HG03064 (cell line): ENCODE measurements around the gene LYRM4.

ENCODE experiments used
- ATAC-seq: cut with Tn5 transposase; IDR thresholded peaks from one replicate; pipeline ENCODE4 v1.9.1; 2021; ENCODE audit warnings: low read depth; ENCODE audit not compliant: unreplicated experiment

LYRM4 gene

DNA sequence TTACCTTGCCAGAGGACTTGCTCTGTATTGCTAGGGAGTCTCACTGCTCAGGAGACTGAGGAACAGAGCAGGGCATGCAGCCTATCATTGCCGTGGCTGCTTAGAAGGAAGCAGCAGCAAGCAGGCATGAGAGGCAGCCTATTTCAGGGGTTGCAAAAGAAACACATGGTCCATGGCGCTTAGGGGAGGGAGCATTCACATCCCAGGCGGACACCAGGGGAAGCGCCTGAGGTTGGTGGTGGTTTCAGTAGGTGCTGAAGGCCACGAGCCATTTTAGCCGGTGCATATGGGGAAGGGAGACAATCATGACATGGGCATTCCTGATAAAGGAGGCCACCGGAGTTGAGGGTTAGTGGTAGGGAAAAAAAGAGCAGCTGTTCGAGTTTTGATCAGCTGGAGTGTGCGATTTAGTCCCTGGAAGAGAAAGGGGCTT, 21.5 kb upstream of the LYRM4 start:
- no peak for ATAC-seq

DNA sequence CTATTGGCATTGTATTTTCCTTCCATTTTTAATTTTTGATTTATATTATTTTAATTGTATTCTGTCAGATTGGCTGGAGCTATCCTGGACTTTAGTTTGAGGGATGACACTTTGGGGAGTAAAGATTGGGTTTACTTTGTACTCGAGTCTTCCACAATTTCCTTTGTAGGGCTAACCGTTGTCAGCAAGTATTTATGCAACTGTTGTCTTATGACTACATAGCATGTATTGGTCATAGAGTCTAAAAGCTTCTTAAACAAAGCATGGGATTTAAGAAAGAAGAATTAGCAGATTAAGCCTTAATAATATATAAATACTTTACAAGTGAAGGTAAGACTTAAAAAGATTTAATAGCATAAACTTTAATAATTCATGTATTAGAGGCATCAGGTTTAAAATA, 20.2 kb upstream of the LYRM4 start:
- no peak for ATAC-seq

DNA sequence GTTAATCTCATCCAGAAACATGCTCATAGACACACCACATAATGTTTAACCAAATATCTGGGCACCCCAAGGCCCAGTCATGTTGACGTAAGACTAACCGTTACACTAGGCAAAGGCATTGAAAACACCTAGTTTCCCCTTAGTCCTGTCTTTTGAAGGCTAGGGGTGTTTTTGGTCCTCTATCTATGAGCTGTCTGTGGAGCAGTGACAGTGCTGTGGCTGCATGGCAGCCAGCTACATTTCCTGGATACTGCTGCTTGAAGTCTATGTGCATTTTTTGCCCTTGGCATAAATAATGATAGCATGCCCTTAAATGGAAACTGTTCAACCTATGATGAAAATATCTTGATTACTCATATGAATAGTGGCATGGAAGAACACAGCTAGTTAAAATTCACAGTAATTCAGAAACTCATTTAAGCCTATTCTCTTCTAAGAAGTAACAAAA, 19.2 kb upstream of the LYRM4 start:
- no peak for ATAC-seq

DNA sequence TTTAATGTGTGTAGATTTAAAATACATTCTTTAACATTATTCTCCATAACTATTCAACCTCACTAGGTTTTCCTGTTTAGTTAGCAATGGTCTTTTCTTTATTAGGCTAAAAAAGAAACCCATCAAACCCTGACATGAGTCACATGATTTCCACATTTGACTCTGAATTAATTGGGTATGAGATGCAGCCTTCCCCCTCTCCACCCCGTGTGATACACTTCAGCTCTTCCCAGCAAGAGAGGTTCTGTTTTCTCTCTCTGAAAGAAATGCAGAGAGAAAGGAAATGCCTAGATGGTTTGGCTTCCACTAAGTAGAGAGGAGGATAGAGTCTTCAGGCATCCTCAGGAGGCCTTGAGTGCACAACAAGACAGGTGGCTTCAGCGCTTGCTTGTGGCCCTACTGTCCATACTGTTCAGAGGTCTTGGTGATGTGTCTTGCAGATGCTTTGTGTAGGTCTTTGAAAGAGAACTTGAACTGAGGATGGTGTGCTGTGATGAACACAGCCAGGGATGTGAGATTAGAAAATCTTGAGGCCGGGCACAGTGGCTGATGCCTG, 17.9 kb upstream of the LYRM4 start:
- no peak for ATAC-seq

DNA sequence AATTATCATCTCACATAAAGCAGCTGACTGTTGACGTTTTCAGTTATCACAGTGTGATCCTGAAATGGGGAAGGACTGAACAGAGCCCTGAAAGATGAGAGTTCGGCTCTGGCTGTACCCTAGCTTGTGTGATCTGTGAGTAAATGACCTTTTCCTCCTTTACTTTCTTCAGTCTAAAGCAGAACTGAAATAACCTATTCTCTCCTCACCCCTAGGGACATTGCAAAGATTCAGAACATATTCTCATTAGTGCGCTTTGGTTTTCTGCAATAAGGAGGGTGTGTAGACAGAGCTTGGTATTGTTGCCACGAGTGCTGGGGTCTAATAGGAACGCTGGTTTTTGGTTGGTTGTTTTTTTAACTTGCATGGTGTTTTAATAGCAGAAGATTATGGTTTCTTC, 17.3 kb upstream of the LYRM4 start:
- ATAC-seq, result no peak

DNA sequence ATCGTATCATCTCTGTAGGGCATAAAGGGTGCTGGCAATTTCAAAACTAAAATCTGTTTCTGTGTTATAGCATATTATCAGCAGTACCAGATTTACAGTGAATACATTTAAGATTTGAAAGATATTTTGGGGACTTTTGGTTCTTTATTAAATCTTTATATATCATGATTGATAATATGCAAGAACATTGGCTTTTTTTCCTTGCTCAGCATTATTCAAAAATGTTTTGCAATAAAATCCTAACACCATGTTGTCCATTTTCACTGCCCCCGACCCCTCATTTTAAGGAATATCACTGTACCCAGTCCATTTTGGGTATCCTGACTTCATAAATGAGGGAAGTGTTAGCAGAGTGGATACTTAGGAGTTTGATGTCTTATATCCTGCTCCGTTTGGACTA, 16.8 kb upstream of the LYRM4 start:
- ATAC-seq, result no peak

DNA sequence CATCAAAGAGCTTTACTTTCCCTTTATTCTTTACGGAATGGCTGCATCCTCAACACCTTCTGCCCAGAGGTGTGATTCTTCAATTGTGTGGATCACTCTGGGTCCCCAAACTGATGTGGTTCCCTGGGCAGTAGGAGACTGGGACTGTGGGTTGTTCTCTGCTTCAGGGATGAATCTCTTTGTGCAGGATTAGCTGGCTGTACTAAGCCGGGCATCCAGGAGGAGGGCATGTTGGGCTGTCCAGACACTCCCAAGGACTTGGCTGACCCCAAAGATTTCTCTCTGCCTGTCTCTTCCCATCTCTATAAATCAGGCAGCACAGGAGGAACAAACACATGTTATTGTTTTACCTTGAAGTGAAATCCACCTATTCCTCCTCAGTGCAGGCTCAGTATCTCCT, 15.8 kb upstream of the LYRM4 start:
- ATAC-seq, result no peak

DNA sequence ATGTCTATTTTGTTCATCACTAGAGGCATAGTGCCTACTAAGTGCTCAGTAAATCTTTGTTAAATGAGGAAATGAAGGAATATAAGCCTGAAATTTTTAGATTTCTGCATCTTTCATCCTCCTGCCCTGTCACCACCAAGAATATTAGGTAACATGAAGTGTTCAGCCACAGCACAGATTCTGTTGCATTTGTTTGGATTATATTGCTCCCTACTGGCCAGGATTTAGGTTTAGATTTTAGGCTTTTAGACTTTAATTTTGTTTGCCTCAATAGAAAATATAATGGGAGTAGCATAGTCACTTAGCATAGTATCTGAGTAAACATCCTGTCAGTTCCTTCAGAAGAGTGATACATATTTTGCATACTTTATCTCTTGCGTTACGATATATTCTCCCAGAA, 14.7 kb upstream of the LYRM4 start:
- no peak for ATAC-seq

DNA sequence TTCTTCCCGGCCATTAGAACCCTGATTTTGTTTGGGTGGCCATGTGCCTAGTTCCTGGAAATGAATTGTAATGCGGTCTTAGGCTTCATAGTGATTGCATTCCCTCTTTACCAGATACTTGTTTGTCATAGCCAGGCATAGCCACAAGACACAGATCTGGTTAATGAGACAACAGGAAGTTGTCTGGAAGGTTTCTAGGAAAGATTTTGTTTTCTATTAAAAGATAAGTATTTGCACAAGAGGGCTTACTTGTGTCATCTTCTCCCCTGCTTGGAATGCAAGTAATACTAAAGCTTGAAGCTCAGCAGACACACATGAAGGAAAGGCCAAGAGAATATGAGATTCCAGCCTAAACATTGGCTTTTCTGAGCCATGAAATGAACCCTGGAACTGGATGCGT, 13.5 kb upstream of the LYRM4 start:
- no peak for ATAC-seq

DNA sequence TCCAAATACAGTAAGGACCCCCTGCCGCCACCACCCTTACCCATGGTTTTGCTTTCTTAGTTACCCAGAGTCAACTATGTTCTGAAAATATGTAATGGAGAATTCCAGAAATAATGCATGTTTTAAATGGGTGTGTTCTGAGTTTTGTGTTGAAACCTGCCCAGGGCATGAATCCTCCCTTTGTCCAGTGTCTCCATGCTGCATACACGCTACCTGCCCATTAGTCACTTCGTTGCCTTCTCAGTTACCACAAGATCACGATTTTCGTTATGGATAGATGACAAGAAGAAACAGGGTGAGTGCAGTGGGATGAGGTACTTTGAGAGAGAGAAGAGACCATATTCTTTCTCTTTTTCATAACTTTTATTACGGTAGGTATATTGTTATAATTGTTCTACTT, 11.2 kb upstream of the LYRM4 start:
- no peak for ATAC-seq

DNA sequence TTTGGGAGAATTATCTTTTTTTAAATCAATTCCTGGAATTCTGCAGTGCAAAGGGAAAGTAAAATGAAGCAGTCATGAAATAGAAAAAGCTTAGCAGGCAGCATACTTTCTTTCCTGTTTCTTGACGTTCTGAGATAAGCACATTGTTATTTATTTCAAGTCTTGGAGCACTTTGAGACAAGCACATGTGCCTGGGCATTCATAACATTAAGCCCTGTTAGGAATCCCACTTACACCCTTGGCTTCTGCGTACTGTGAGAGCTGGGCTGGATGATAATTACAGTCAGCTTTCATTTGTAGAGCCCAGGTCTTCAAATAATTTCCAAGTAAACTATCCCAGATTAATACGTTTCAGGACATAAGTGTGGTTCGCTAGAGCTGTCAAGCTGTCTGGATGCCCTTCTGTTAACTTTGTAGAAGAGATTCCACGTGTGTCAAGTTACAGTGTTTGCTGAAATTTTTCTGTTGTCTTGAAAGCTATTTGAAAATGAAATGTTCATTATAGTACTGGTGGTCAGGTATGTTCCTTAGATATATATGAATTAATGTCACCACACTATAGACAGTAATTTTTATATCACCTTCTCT, 9.4 kb upstream of the LYRM4 start:
- ATAC-seq, result no peak

DNA sequence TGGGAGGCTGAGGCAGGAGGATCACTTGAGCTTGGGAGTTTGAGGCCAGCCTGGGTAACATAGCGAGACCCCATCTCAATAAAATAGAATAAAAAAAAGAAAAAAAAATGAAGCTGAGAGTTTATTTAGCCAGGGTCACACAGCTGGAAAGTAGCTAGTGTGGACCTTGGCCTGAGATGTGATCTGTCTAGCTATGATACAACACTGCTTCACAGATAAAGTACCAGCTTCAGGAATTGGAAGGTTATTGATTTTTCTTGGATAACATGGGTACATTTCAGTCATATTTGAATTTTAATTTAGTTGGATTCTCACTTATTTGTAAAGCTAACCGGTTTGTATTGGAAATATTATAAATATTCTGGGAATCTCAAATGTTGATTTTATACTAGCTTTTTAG, 5.7 kb upstream of the LYRM4 start:
- ATAC-seq, result no peak

DNA sequence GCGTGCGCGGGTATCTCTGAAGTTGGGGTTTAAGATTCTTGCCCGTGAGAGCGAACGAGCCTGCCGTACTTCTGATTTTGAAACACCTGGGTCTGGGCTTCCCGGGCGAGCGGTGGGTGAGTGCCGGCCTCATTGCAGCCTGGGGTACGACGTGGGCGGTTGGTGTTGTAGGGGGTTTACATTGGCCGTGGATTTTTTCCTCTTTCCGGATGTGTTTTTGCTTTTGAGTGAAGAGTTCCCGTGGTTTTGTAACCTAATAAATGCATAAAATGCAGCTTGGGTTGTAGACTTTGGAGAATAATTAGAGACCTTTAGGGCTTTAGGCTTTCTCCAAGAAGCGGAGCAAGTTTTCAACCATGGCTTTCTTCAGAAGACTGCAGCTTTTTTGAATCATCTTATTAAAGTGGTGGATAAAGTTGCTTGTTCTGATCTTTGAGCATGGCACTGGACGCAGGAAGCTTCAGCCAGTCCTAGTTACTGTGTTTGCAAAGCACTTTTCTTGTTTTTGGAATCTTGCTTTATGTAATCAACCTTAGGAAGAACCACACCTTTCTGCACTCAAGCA, 877 bp upstream of the LYRM4 start:
- ATAC-seq, result no peak

DNA sequence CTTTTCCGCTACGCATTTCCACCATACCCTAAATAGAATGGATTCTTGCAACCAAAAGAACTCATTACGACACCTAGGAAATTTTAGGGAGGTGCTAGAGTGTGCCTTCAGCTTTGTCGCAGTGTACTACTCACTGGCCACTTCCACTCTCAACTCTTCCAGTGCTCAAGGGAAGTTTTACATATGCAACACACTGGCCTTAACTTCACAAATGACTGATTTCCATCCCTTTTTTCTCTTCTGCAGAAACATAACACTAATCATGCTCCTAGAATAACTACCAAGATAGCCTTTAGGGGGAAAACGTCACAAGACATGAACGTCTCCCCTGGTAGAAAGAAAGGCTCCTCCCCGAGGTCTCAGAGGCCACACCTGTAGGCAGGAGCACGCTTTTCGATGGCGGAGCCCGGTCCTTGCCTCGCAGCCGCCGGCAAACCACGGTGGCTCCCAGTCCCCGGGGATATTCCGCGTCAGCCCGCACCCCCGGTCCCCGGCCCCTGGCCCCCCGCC, 584 bp downstream of the LYRM4 start:
- peak; percentile 66 for ATAC-seq

DNA sequence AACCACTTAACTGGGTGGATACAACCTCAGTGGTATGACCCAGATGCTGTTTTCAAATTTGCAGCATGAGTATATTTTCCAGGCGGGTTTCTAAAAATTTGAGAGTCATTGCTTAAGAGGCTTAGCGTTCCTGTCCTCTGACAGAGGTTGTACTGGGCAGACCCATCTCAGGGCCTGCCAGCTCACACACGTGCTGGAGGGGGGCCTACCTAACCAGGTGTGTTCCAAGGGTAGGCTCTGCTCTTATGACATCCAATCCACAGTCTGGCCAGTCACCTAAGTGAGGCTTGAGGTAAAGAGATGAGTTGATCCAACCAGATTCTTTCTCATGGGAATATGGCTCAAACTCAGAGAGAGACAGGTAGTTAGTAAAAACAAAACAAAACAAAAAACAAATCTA, 1.3 kb downstream of the LYRM4 start:
- ATAC-seq, result no peak

DNA sequence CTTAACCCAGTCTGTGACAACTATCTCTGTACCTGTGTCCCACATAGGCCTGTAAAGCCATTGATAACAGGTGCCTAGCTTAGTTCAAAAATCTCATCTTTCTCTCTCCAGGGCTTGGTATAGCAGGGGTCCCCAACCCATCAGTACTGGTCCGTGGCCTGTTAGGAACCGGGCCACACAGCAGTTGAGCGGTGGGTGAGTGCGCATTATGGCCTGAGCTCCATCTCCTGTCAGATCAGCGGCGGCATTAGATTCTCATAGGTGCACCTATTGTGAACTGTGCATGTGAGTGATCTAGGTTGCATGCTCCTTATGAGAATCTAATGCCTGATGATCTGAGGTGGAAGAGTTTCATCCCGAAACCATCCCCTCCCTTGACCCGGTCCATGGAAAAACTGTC, 3.4 kb downstream of the LYRM4 start:
- ATAC-seq, result no peak

DNA sequence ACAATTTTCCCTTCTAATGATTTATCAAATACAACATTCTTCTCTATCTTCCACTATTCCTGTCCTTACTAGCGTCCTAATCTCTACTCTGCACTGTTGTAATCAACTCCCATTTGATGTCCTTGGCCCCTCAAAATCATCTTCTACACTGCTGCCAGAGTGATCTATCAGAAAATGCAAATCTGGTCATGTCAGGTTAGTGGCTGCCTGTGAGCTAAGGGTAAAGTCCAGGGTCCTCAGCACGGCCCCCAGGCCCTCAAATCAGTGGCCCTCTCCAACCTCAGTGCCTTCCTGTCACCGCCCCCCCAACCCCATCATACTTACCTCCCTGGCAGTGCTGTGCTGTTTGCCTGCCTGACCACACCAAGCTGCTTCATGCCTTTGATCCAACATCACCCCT, 3.8 kb downstream of the LYRM4 start:
- no peak for ATAC-seq

DNA sequence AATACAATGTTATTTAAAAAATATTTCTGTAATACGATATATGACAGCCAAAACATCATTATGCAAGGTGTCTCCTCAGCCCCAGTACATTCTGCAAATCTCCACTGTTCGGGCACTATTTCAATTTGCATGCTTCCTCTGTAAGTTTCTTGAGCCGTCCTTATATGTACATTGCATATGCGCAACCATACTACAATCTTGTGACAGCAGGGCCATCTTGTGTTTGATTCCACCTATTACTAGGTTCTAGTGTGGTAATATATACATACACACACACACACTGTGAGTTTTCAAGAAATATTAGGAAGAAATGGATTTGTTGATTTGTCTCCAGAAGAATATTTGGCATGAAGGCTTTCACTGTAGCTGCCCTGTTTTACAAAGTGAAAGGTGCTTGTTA, 9.8 kb downstream of the LYRM4 start:
- ATAC-seq, result no peak

DNA sequence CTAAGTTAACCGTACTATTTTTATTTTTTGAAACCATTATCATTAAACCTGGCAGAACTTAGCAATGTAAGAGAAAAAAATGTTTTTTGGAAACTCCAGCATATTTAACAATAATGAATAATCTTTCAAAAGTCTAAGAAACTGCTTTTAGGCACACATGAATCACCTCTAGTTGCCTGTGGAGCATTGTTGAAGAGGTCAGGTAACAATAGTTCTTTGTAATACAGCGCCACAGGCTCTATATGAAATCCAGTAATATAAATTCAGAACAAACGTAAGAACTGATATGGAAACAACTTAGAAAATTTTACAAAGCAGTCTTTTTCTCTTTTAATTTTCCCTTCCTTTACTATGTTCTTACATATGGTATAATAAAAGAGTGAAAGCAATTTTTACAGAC, 10.3 kb downstream of the LYRM4 start:
- ATAC-seq, result no peak

DNA sequence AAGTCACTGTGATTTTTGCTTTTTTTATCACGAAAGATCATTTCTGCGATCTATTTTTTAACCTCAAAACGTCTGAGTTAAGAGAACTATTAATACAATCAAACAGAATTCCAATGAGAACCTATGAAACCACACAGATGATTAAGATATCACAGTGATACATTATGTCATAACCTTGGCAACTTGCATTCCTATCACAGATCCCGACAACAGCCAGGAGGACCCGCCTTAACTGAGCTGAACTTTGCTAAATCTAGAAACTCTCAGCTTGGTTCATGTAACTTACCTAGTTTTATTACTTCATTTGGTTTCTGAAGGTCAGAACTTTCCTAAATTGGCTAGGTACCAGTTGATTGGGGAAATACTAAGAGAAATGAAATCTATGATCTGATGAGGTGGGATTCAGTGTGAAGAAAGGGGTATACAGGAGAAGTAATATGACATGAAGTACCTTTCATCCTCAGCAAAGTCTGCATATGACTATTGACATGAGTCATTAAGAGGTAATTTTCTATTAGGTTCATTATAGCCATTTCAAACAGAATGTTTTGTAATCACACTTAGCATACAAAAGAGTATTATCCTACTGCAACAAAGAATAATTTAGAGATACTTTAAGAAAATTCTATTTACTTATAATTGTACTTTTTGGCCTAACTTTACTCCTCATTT, 11.2 kb downstream of the LYRM4 start:
- no peak for ATAC-seq

DNA sequence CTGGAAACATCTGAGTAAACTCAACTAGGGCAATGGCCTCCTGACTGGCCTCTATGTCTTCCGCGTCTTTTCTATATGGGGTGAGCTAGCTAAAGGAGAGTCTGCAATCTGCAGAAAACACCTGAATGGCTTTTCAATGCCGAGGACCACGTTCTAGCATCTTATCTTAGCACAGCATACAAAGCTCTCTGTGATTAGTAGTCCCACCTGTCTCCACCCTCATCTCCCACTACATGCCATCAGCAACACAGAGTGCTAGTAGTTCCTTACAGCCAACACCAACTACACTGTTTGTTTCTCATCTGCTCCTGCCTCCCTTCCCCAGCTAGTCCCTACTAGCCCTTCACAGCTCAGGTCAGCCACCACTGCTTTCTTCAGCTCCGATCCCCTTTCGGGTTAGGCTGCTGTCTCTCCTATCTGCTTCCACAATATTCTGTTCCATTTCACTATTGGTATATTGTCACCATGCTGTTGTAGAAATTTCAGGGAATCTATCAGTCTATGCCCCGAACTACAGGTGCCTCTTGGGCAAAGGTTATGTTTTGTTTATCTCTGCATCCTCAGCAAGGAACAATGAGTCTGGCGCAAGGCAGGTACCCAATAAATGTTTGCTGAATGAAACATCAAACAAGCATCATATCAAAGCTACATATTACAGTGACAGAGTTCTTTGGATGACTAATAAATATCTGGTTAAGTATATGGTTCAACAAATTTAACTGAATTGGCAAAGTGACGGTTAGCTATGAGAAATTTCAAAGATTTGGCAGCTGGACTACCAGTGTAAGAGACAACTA, 12.2 kb downstream of the LYRM4 start:
- ATAC-seq, result no peak
